Activated naive CD8-positive, alpha-beta T cell treated with anti-CD3 and anti-CD28 coated beads, Interleukin-2, amount 10 ng/mL, durations not matched to agents 7 days and 5 days (primary cell): ENCODE results near the gene DCUN1D2. TPM values are rescaled to one million over a fixed set of nuclear protein-coding genes. Genes with fewer than 3 reads are reported as not detected.
"Not testable (repeated sequence)": the region's sequence is repeated elsewhere in the genome, so short reads cannot be mapped to it uniquely, and the experiment has no call there.

Experiments used
- ATAC-seq: fragments of 150-1000 bp; cut with Tn5 transposase; one replicate; pipeline ENCODE4 v1.10.0; 2021; ENCODE audit warnings: low read depth, moderate library complexity
- POLR2A ChIA-PET: fragments of 350-600 bp; sonication (Branson Sonifier 250); formaldehyde crosslinking; loops from one replicate; lab custom pipeline; 2021; ENCODE audit warnings: antibody characterized with exemption; lab: Charles Lee
- DNase-seq: peaks from one replicate; pipeline ENCODE4 v3.0.0; 2021
- H3K27ac Mint-ChIP-seq: one replicate; pipeline ENCODE4 v1.8.0; 2022; ENCODE audit warnings: mild to moderate bottlenecking, mixed read lengths
- H3K27me3 Mint-ChIP-seq: one replicate; pipeline ENCODE4 v1.8.0; 2022; ENCODE audit warnings: mild to moderate bottlenecking, moderate library complexity, mixed read lengths
- H3K36me3 Mint-ChIP-seq: one replicate; pipeline ENCODE4 v1.8.0; 2021; ENCODE audit warnings: mild to moderate bottlenecking, mixed read lengths
- H3K4me1 Mint-ChIP-seq: one replicate; pipeline ENCODE4 v1.8.0; 2021; ENCODE audit warnings: mixed read lengths
- H3K4me3 Mint-ChIP-seq: one replicate; pipeline ENCODE4 v1.8.0; 2022; ENCODE audit warnings: mild to moderate bottlenecking, moderate library complexity, mixed read lengths
- H3K9me3 Mint-ChIP-seq: one replicate; pipeline ENCODE4 v1.8.0; 2021; ENCODE audit warnings: mixed read lengths
- total RNA-seq, 2 experiments: library from RNA; stranded (reverse); gene quantifications; one replicate each; pipeline ENCODE4 v1.2.3, GENCODE V29; 2021

DCUN1D2 gene
- total RNA-seq, 2 experiments from 2014 or later: 25.4 to 26.3 TPM

- Mint-ChIP-seq H3K9me3 (no peaks in the 10 kb centered on the region), H3K27me3 (no peaks in the 10 kb centered on the region), H3K4me1 (no peaks in the 10 kb centered on the region), H3K4me3 (no peak overlapping the region), H3K27ac (no peak overlapping the region), H3K36me3 (no peaks in the 10 kb centered on the region)
- POLR2A ChIA-PET: no interaction called here
- ATAC-seq: no peak
- DNase-seq: no peak
These were observed 40.7 kb upstream of the DCUN1D2 start for GRCh38 chr13:113531041-113531873.

- no peak for ATAC-seq
- Mint-ChIP-seq H3K4me1 (no peaks in the 10 kb centered on the region), H3K36me3 (no peaks in the 10 kb centered on the region), H3K4me3 (no peak overlapping the region), H3K9me3 (no peaks in the 10 kb centered on the region), H3K27ac (no peak overlapping the region), H3K27me3 (no peaks in the 10 kb centered on the region)
- no peak for DNase-seq
- POLR2A ChIA-PET: no interaction called here
These were observed 38.3 kb upstream of the DCUN1D2 start for GRCh38 chr13:113528813-113529180.

- POLR2A ChIA-PET: interaction anchor here (0.5 kb wide), 1 partner anchor 61 kb away, joined by 3 read pairs; no protein-coding TSS in a partner anchor
- ATAC-seq: no peak
- DNase-seq: no peak
- Mint-ChIP-seq H3K4me3 (no peak overlapping the region), H3K27me3 (no peaks in the 10 kb centered on the region), H3K9me3 (no peaks in the 10 kb centered on the region), H3K4me1 (no peaks in the 10 kb centered on the region), H3K36me3 (peaks cover 3% of the 10 kb centered on the region), H3K27ac (no peak overlapping the region)
These were observed 37.7 kb upstream of the DCUN1D2 start for GRCh38 chr13:113528101-113528812.

- no peak overlapping the region for H3K27ac Mint-ChIP-seq
- no peak for DNase-seq
- H3K4me3 Mint-ChIP-seq: no peak overlapping the region
- peaks cover 9% of the 10 kb centered on the region for H3K36me3 Mint-ChIP-seq
- H3K9me3 Mint-ChIP-seq: no peaks in the 10 kb centered on the region
- H3K27me3 Mint-ChIP-seq: no peaks in the 10 kb centered on the region
- POLR2A ChIA-PET: no interaction called here
- H3K4me1 Mint-ChIP-seq: no peaks in the 10 kb centered on the region
- ATAC-seq: no peak
These were observed 36.9 kb upstream of the DCUN1D2 start for GRCh38 chr13:113527272-113527958.

GRCh38 chr13:113526466-113527220 lies 36.1 kb upstream of the DCUN1D2 start:
- no peak for DNase-seq
- H3K4me1 Mint-ChIP-seq: no peaks in the 10 kb centered on the region
- ATAC-seq: no peak
- no peaks in the 10 kb centered on the region for H3K9me3 Mint-ChIP-seq
- H3K27me3 Mint-ChIP-seq: no peaks in the 10 kb centered on the region
- POLR2A ChIA-PET: no interaction called here
- peaks cover 12% of the 10 kb centered on the region for H3K36me3 Mint-ChIP-seq
- H3K27ac Mint-ChIP-seq: no peak overlapping the region
- H3K4me3 Mint-ChIP-seq: no peak overlapping the region

GRCh38 chr13:113522438-113522837 lies 31.9 kb upstream of the DCUN1D2 start:
- H3K4me3 Mint-ChIP-seq, POLR2A ChIA-PET, DNase-seq, ATAC-seq, H3K4me1 Mint-ChIP-seq, H3K27ac Mint-ChIP-seq, H3K9me3 Mint-ChIP-seq, H3K27me3 Mint-ChIP-seq: not testable (repeated sequence)
- H3K36me3 Mint-ChIP-seq: peaks cover 29% of the 10 kb centered on the region

- Mint-ChIP-seq H3K4me1 (peaks cover 9% of the 10 kb centered on the region), H3K36me3 (peaks cover 33% of the 10 kb centered on the region), H3K27me3 (no peaks in the 10 kb centered on the region), H3K9me3 (no peaks in the 10 kb centered on the region), H3K27ac (no peak overlapping the region), H3K4me3 (no peak overlapping the region)
- ATAC-seq (no peak), DNase-seq (no peak)
- POLR2A ChIA-PET: no interaction called here
These were observed 30.1 kb upstream of the DCUN1D2 start for GRCh38 chr13:113520571-113520970.

- ATAC-seq (no peak), DNase-seq (no peak)
- POLR2A ChIA-PET: interaction anchor here (0.7 kb wide), 1 partner anchor 14 kb away, joined by 4 read pairs; no protein-coding TSS in a partner anchor
- no peaks in the 10 kb centered on the region for H3K27me3 Mint-ChIP-seq
- H3K36me3 Mint-ChIP-seq: peaks cover 33% of the 10 kb centered on the region
- peaks cover 9% of the 10 kb centered on the region for H3K4me1 Mint-ChIP-seq
- no peak overlapping the region for H3K27ac Mint-ChIP-seq
- H3K4me3 Mint-ChIP-seq: no peak overlapping the region
- no peaks in the 10 kb centered on the region for H3K9me3 Mint-ChIP-seq
These were observed 29.0 kb upstream of the DCUN1D2 start for GRCh38 chr13:113519556-113519955.

GRCh38 chr13:113518076-113518803 lies 27.7 kb upstream of the DCUN1D2 start:
- no peak for DNase-seq
- H3K4me3 Mint-ChIP-seq: no peak overlapping the region
- no peaks in the 10 kb centered on the region for H3K9me3 Mint-ChIP-seq
- H3K4me1 Mint-ChIP-seq: peaks cover 9% of the 10 kb centered on the region
- H3K27ac Mint-ChIP-seq: no peak overlapping the region
- H3K36me3 Mint-ChIP-seq: peaks cover 33% of the 10 kb centered on the region
- H3K27me3 Mint-ChIP-seq: no peaks in the 10 kb centered on the region
- POLR2A ChIA-PET: interaction anchor here (0.8 kb wide), 1 partner anchor 34 kb away, joined by 5 read pairs; no protein-coding TSS in a partner anchor
- ATAC-seq: no peak

- Mint-ChIP-seq H3K4me1 (peaks cover 9% of the 10 kb centered on the region), H3K27ac (no peak overlapping the region), H3K36me3 (peaks cover 17% of the 10 kb centered on the region), H3K4me3 (no peak overlapping the region), H3K27me3 (no peaks in the 10 kb centered on the region), H3K9me3 (no peaks in the 10 kb centered on the region)
- ATAC-seq (no peak), DNase-seq (no peak)
- POLR2A ChIA-PET: interaction anchor here (1.2 kb wide), 1 partner anchor 47 kb away, joined by 3 read pairs; no protein-coding TSS in a partner anchor
These were observed 24.3 kb upstream of the DCUN1D2 start for GRCh38 chr13:113514847-113515246.

GRCh38 chr13:113513761-113514160 lies 23.2 kb upstream of the DCUN1D2 start:
- POLR2A ChIA-PET: interaction anchor here (1.2 kb wide), 1 partner anchor 49 kb away, joined by 3 read pairs; no protein-coding TSS in a partner anchor
- Mint-ChIP-seq H3K27ac (no peak overlapping the region), H3K27me3 (no peaks in the 10 kb centered on the region), H3K36me3 (peaks cover 13% of the 10 kb centered on the region), H3K4me3 (no peak overlapping the region), H3K4me1 (peaks cover 9% of the 10 kb centered on the region), H3K9me3 (no peaks in the 10 kb centered on the region)
- ATAC-seq: no peak
- no peak for DNase-seq

- ATAC-seq (no peak), DNase-seq (no peak)
- peaks cover 10% of the 10 kb centered on the region for H3K36me3 Mint-ChIP-seq
- no peaks in the 10 kb centered on the region for H3K27me3 Mint-ChIP-seq
- no peak overlapping the region for H3K27ac Mint-ChIP-seq
- POLR2A ChIA-PET: no interaction called here
- H3K4me3 Mint-ChIP-seq: no peak overlapping the region
- no peaks in the 10 kb centered on the region for H3K4me1 Mint-ChIP-seq
- H3K9me3 Mint-ChIP-seq: no peaks in the 10 kb centered on the region
These were observed 20.9 kb upstream of the DCUN1D2 start for GRCh38 chr13:113511361-113511760.
